Activated T-helper 17 cell treated with anti-CD3 and anti-CD28 coated beads, Interleukin-2, amount 50 U/mL, for 72 hours (primary cell): Measurements from ENCODE around the gene OVOL2. TPM values are rescaled to one million over a fixed set of nuclear protein-coding genes. Genes with fewer than 3 reads are reported as not detected.

ENCODE experiments used
- ATAC-seq: fragments of 150-1000 bp; cut with Tn5 transposase; replicated peaks from 2 replicates; pipeline ENCODE4 v1.10.0; 2021; ENCODE audit warnings: mild to moderate bottlenecking, moderate library complexity
- H3K27ac Mint-ChIP-seq: one replicate; pipeline ENCODE4 v1.8.0; 2022; ENCODE audit warnings: mixed read lengths
- H3K27me3 Mint-ChIP-seq: one replicate; pipeline ENCODE4 v1.8.0; 2022; ENCODE audit warnings: mixed read lengths
- H3K36me3 Mint-ChIP-seq: one replicate; pipeline ENCODE4 v1.8.0; 2022; ENCODE audit warnings: low read depth, mild to moderate bottlenecking, mixed read lengths
- H3K4me1 Mint-ChIP-seq: one replicate; pipeline ENCODE4 v1.8.0; 2022; ENCODE audit warnings: mixed read lengths
- H3K4me3 Mint-ChIP-seq: one replicate; pipeline ENCODE4 v1.8.0; 2022; ENCODE audit warnings: mild to moderate bottlenecking, mixed read lengths
- H3K9me3 Mint-ChIP-seq: one replicate; pipeline ENCODE4 v1.8.0; 2022; ENCODE audit warnings: mixed read lengths
- total RNA-seq, 2 donors: library from RNA; stranded (reverse); gene quantifications; one replicate each; pipeline ENCODE4 v1.2.3, GENCODE V29; 2022

OVOL2 gene
- total RNA-seq, 2 donors from 2014 or later = not detected

DNA sequence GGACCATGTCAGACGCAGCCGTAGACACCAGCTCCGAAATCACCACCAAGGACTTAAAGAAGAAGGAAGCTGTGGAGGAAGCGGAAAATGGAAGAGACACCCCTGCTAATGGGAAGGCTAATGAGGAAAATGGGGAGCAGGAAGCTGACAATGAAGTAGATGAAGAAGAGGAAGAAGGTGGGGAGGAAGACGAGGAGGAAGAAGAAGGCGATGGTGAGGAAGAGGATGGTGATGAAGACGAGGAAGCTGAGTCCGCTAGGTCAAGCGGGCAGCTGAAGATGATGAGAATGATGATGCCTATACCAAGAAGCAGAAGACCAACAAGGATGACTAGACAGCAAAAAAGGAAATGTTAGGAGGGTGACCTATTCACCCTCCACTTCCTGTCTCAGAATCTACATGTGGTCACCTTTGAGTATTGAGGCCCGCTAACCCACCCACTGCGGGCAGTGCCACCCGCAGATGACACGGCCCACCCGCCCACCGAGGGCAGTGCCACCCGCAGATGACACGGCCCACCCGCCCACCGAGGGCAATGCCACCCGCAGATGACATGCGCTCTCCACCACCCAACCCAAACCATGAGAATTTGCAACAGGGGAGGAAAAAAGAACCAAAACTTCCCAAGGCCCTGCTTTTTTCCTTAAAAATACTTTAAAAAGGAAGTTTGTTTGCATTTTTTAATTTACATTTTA is 45.6 kb downstream of the OVOL2 start:
- Mint-ChIP-seq H3K36me3 (no peaks in the 10 kb centered on the region), H3K27me3 (no peaks in the 10 kb centered on the region), H3K9me3 (no peaks in the 10 kb centered on the region), H3K27ac (no peak overlapping the region), H3K4me1 (no peaks in the 10 kb centered on the region), H3K4me3 (no peak overlapping the region)
- no peak for ATAC-seq

DNA sequence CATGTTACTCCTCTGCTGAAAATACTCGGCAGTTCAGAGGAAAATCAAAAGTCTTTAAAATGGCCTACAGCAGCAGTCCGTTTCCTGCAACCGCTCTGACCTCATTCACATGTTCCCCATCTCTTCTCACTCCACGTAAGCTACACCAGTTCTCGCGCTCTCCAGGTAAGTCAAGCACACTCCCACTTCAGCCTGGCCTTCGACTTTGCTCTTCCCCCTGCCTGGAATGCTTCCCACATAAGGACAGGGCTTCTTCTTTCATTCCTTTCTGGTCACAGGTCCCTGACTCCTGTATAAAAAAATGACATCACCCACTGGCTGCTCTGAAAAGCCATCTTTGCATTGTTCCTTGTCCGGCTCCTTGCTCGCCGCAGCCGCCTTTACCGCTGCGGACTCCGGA is 46.2 kb downstream of the OVOL2 start:
- Mint-ChIP-seq H3K27me3 (no peaks in the 10 kb centered on the region), H3K27ac (no peak overlapping the region), H3K4me3 (no peak overlapping the region), H3K4me1 (no peaks in the 10 kb centered on the region), H3K36me3 (no peaks in the 10 kb centered on the region), H3K9me3 (no peaks in the 10 kb centered on the region)
- no peak for ATAC-seq

DNA sequence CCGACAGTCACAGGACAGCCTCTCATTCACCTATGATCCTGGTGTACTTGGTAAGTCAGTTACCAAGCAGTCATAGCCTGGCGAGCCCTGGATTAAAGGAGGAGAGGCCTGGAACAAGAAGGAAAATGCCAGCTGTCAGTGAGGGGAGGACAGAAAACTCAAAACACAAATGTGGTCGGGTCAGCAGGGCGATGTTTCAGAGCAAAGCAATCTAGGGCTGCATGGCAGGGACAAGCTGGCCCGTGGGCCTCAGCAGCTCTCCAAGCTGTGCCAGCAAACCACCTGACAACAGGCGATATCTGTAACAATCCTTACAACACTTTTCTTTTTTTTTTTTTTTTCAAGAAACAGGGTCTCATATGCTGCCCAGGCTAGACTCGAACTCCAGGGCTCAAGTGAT is 48.6 kb downstream of the OVOL2 start:
- Mint-ChIP-seq H3K9me3 (no peaks in the 10 kb centered on the region), H3K27ac (no peak overlapping the region), H3K4me1 (no peaks in the 10 kb centered on the region), H3K36me3 (no peaks in the 10 kb centered on the region), H3K4me3 (no peak overlapping the region), H3K27me3 (no peaks in the 10 kb centered on the region)
- ATAC-seq = no peak

DNA sequence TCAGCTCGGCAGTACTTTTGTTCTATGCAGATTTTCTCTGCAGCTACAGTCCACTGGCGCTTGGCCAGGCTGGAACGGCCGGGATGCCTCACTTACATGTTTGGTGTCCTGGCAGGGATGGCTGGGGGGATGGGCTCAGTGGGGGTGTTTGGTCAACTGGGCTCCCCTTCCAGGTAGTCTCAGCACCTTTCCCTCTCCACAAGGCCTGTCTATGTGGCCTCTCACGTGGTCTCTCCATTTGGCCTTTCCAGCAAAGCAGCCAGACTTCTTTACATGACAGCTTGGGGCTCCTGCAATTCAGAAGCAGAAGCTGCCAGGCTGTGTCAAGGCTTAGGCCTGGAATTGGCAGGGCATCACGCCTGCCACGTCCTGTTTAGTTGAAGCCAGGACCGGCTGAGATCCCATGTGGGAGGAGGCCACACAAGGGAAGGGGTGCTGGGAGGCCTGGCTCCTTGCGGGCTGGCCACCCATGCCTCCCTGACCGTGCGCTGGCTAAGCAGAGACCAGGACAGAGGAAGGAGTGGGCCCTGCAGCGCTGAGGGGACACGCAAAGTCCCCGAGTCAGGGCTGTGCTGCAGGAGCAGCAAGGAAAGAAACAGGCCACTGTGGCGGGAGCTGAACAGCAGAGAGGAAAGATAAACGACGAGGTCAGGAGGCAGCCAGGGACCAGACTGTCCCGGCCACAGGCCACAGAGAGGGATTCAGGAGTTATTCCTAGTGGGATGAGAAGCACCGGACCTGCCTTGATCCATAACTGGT is 50.0 kb downstream of the OVOL2 start:
- no peak for ATAC-seq
- no peaks in the 10 kb centered on the region for H3K4me1 Mint-ChIP-seq
- H3K36me3 Mint-ChIP-seq = no peaks in the 10 kb centered on the region
- H3K9me3 Mint-ChIP-seq = no peaks in the 10 kb centered on the region
- H3K4me3 Mint-ChIP-seq = no peak overlapping the region
- no peak overlapping the region for H3K27ac Mint-ChIP-seq
- H3K27me3 Mint-ChIP-seq = no peaks in the 10 kb centered on the region

DNA sequence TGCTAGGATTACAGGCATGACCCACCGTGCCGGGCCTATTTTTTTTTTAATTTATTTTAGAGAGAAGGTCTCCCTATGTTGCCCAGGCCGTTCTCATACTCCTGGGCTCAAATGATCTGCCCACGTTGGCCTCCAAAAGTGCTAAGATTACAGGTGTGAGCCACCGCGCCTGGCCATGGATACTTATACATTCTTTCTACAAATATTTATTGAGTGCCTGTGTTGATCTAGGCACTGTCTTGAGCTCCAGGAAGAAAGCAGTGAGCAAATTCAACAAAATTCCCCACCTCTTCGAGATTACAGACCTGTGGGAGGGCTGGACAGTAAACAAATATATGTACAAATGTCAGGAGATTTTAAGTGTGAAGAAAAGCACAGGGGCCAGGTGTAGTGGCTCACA is 51.0 kb downstream of the OVOL2 start:
- Mint-ChIP-seq H3K4me3 (no peak overlapping the region), H3K4me1 (no peaks in the 10 kb centered on the region), H3K9me3 (no peaks in the 10 kb centered on the region), H3K27me3 (no peaks in the 10 kb centered on the region), H3K27ac (no peak overlapping the region), H3K36me3 (no peaks in the 10 kb centered on the region)
- ATAC-seq = no peak

DNA sequence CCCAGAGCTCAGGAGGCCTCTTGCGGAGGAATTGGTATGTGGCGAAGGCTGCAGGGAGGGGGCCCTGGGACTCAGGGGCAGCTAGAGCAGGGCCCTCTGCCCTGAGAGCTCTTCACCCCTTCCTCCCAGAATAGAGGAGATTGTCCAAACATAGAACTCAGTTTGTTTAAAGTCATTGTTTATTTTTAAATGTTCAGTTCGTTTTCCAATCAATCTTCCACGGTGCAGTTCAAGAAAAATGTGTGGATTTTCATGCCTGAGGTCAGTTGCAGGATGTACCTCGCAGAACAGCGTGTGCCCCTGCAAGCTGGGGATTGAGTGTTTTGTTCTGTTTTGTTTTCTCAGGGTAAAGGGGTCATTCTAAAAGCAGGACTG is 51.7 kb downstream of the OVOL2 start:
- no peaks in the 10 kb centered on the region for H3K4me1 Mint-ChIP-seq
- H3K36me3 Mint-ChIP-seq = no peaks in the 10 kb centered on the region
- H3K9me3 Mint-ChIP-seq = no peaks in the 10 kb centered on the region
- H3K4me3 Mint-ChIP-seq = no peak overlapping the region
- no peaks in the 10 kb centered on the region for H3K27me3 Mint-ChIP-seq
- ATAC-seq = no peak
- no peak overlapping the region for H3K27ac Mint-ChIP-seq

DNA sequence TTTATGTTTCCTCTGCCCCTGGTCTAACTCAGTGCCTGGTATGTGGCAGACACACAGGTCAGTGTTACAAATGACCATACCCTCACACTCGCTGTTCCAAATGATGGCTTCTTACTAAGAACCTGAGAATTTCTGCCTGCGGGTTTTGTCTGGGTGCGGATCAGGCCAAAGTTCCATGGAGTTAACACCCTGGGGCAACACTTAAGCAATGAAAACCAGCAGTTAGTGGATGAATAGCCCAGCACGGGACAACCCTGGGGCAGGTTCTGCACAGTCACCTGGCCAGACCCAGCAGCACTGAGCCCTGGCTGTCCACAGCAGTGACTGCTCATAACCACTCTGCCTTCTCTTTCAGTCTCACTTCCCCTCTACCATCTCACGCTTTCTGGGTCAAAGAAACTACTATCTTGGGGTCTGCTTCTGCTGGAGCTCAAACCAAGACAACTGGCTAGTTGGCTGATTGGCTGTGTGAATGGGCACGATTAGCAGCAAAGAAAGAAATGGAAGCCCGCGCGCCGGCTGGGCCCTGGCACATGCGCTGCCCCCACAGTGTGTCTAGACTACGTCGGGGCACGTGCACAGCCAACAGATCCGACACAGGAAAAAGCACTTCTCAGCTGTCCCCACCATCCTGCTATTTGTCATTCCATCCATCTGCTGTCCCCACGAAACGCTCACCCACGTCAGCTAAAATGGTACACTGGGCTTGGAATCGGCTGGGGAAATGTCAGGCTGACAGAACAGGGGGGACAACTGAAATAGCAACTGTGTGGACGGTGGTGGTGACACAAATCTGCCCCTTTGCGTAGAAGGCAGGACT is 52.3 kb downstream of the OVOL2 start:
- H3K9me3 Mint-ChIP-seq = no peaks in the 10 kb centered on the region
- no peaks in the 10 kb centered on the region for H3K4me1 Mint-ChIP-seq
- H3K27me3 Mint-ChIP-seq = no peaks in the 10 kb centered on the region
- H3K27ac Mint-ChIP-seq = no peak overlapping the region
- H3K4me3 Mint-ChIP-seq = no peak overlapping the region
- no peak for ATAC-seq
- H3K36me3 Mint-ChIP-seq = no peaks in the 10 kb centered on the region

DNA sequence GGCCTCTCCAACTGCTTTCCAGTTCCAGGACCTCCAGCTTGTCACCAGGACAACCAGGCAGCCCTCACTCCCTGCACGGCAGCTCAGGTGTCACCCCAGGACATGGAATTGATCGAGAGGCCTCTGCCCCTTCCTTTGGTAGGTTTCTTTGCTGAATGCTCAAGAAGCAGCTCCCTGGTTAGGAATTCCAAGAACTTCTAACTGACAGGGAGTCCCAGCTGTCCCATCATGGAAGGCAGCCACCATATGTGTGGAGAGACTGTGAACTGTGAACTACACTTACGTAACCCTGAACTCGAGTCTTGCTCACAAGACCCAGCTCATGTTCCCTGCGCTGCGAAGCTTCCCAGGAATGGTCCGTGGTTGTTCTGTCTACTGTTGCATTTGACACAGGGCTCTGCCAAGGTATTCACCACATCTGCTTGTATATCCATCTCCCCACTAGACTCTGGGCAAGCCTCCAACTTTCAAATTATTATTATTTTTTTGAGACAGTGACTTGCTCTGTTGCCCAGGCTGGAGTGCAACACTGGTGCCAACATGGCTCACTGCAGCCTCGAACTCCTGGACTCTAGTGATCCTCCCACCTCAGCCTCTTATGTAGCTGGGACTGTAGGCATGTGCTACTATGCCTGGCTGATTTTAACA is 53.2 kb downstream of the OVOL2 start:
- no peak for ATAC-seq
- Mint-ChIP-seq H3K27ac (no peak overlapping the region), H3K4me1 (no peaks in the 10 kb centered on the region), H3K27me3 (no peaks in the 10 kb centered on the region), H3K4me3 (no peak overlapping the region), H3K36me3 (no peaks in the 10 kb centered on the region), H3K9me3 (no peaks in the 10 kb centered on the region)

DNA sequence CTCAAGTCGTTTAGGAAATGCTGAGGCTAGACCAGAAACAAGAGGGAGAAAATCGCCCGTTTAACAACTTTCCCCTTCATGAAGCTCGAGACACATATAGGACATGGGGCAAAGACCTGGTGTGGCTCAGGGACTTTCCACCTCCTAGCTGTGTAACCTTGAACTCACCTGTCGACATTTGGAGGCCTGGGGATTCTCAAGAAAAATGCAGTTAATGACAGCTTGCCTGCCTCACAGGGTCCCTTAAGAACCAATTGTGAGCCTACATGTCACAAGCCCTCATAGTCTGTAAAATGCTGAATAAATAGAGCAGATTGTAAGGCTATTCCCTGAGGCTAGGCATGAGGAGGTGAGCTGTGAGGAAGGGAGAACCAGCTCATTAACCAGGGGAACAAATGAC is 53.8 kb downstream of the OVOL2 start:
- H3K27ac Mint-ChIP-seq = no peak overlapping the region
- no peak overlapping the region for H3K4me3 Mint-ChIP-seq
- no peaks in the 10 kb centered on the region for H3K4me1 Mint-ChIP-seq
- no peaks in the 10 kb centered on the region for H3K9me3 Mint-ChIP-seq
- no peaks in the 10 kb centered on the region for H3K36me3 Mint-ChIP-seq
- no peaks in the 10 kb centered on the region for H3K27me3 Mint-ChIP-seq
- ATAC-seq = no peak

DNA sequence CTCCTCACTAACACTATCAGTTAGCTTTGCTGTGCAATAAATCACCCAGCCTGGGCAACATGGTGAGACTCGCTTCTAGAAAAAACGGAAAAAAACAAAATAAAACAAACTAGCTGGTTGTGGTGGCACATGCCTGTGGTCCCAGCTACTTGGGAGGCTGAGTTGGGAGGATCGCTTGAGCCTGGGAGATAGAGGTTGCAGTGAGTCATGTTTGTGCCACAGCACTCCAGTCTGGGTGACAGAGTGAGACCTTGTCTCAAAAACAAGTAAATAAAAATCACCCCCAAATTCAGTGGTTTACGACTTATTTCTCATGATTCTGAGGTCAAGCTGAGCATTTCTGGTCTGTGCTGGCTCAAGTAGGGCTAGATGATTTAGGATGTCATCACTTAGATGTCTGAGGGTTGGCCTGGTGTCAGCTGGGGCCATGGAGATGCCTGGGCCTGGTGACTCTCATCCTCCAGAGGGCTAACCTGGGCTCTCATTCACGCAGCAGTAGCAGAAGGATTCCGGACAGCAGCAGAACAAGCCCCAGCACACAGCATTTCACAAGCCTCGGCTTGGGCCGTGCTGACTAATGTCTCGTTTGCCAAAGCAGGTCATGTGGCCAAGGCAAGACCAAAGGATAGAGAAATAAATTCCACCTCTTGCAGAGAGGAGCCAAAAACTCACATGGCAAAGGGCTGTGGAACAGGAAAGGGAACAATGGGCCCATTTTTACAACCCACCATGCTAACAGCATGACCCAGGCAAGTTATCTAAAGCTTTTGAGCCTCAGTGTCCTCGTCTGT is 56.4 kb downstream of the OVOL2 start:
- Mint-ChIP-seq H3K36me3 (no peaks in the 10 kb centered on the region), H3K4me1 (no peaks in the 10 kb centered on the region), H3K27ac (no peak overlapping the region), H3K4me3 (no peak overlapping the region), H3K9me3 (no peaks in the 10 kb centered on the region), H3K27me3 (peaks cover 4% of the 10 kb centered on the region)
- no peak for ATAC-seq

DNA sequence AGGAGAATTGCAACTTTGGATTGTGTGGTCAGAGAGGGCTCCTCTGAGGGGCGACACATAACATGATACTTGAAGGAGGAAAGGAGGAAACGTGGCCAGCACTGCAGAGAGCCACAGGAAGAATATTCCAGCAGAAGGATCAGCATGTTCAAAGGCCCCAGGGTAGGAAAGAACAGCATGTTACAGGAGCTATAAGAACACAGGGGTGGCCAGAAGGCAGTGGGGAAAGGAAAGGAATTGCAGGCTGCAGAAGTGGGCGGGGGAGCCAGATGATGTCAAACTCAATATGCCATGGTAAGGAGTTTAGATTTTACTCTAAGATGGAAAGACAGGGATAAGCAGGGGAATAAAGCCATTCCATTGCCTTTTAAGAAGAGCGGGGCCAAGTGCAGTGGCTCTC is 58.1 kb downstream of the OVOL2 start:
- H3K9me3 Mint-ChIP-seq = no peaks in the 10 kb centered on the region
- H3K27ac Mint-ChIP-seq = no peak overlapping the region
- no peak overlapping the region for H3K4me3 Mint-ChIP-seq
- ATAC-seq = no peak
- peaks cover 3% of the 10 kb centered on the region for H3K4me1 Mint-ChIP-seq
- peaks cover 4% of the 10 kb centered on the region for H3K27me3 Mint-ChIP-seq
- no peaks in the 10 kb centered on the region for H3K36me3 Mint-ChIP-seq

DNA sequence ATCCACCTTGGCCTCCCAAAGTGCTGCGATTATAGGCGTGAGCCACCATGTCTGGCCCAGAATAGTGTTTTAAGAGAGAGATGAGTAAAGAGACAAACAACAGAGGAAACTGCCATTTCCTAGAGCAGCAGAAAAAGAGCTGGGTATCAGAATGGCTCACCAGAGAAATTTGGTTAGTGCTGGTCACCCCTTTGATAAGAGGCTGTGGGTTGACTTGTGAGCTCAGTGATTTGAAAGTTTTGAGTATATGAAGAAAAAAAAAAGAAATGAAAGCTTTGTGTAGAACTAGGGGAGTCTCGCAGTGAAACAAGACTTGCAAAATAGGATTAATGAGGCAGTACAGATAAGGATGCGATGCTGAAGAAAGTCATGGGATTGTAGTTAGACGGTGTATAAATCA is 59.3 kb downstream of the OVOL2 start:
- Mint-ChIP-seq H3K4me1 (peaks cover 6% of the 10 kb centered on the region), H3K36me3 (no peaks in the 10 kb centered on the region), H3K9me3 (no peaks in the 10 kb centered on the region), H3K27ac (no peak overlapping the region), H3K4me3 (no peak overlapping the region), H3K27me3 (peaks cover 4% of the 10 kb centered on the region)
- ATAC-seq = no peak

DNA sequence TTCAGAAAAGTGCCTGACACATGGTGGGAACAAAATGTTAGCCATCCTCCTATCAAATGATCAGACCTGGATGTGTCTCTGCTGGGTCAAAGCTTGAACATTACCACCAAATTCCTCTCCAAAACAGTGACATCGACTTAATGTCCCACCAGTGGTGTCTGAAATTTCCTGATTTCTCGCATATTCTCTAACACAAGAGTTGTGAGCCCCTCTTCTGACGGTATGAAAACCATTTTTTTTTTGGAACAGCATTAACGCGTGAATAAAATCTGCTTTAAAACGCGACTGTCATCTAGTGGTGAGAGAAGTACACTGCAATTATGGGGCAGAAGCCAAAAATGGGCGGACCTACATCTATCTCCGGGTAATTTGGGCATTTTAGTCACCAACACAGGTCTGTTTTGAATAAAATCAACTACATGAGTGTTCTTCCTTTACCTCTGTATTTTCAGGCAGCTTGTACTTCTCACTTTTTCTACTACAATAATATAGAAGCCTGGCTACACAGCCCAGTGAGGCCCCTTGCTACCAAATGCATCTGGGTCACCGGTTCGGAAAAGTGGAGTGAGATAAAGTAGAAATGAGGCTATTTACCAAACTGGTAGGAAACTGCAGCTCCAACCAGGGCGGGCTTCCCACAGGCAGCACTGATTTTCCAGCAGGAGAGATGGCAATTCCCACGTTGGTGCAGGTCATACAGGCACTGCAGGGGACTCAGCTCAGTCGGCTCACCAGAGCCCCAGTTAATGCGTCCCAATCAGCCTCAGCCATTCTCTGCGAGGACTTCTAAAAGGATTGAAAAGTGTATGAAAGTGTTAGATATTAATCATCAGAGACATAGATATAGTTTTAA is 61.5 kb downstream of the OVOL2 start:
- Mint-ChIP-seq H3K9me3 (no peaks in the 10 kb centered on the region), H3K27me3 (peaks cover 4% of the 10 kb centered on the region), H3K36me3 (peaks cover 10% of the 10 kb centered on the region), H3K4me1 (peaks cover 20% of the 10 kb centered on the region), H3K4me3 (no peak overlapping the region), H3K27ac (no peak overlapping the region)
- peak; percentile 29 for ATAC-seq
